ENCODE results near the gene TNFSF15.

TNFSF15 gene

DNA sequence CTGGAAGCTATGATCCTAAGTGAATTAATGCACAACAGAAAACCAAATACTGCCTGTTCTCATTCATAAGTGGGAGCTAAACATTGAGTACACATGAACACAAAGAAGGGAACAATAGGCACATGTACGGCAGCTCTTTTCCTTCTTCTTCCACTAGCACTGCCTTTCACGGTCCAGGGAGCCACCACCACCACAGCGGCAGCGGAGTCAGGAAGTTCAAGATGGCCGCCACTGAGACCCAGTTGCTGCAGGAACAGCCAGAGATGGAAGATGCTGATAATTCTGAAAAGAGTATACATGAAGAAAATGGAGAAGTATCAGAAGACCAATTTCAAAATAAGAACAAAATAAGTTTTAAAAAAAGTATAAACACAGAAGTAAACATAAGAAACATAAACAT, 39.5 kb upstream of the TNFSF15 start (continued):
- TF ChIP-seq, protein P1, sequence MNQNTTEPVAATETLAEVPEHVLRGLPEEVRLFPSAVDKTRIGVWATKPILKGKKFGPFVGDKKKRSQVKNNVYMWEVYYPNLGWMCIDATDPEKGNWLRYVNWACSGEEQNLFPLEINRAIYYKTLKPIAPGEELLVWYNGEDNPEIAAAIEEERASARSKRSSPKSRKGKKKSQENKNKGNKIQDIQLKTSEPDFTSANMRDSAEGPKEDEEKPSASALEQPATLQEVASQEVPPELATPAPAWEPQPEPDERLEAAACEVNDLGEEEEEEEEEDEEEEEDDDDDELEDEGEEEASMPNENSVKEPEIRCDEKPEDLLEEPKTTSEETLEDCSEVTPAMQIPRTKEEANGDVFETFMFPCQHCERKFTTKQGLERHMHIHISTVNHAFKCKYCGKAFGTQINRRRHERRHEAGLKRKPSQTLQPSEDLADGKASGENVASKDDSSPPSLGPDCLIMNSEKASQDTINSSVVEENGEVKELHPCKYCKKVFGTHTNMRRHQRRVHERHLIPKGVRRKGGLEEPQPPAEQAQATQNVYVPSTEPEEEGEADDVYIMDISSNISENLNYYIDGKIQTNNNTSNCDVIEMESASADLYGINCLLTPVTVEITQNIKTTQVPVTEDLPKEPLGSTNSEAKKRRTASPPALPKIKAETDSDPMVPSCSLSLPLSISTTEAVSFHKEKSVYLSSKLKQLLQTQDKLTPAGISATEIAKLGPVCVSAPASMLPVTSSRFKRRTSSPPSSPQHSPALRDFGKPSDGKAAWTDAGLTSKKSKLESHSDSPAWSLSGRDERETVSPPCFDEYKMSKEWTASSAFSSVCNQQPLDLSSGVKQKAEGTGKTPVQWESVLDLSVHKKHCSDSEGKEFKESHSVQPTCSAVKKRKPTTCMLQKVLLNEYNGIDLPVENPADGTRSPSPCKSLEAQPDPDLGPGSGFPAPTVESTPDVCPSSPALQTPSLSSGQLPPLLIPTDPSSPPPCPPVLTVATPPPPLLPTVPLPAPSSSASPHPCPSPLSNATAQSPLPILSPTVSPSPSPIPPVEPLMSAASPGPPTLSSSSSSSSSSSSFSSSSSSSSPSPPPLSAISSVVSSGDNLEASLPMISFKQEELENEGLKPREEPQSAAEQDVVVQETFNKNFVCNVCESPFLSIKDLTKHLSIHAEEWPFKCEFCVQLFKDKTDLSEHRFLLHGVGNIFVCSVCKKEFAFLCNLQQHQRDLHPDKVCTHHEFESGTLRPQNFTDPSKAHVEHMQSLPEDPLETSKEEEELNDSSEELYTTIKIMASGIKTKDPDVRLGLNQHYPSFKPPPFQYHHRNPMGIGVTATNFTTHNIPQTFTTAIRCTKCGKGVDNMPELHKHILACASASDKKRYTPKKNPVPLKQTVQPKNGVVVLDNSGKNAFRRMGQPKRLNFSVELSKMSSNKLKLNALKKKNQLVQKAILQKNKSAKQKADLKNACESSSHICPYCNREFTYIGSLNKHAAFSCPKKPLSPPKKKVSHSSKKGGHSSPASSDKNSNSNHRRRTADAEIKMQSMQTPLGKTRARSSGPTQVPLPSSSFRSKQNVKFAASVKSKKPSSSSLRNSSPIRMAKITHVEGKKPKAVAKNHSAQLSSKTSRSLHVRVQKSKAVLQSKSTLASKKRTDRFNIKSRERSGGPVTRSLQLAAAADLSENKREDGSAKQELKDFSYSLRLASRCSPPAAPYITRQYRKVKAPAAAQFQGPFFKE (tag by site-specific recombination; IDR thresholded peaks at IDR 0.05; ENCODE audit: borderline replicate concordance): no peak
- TF ChIP-seq, protein P2, sequence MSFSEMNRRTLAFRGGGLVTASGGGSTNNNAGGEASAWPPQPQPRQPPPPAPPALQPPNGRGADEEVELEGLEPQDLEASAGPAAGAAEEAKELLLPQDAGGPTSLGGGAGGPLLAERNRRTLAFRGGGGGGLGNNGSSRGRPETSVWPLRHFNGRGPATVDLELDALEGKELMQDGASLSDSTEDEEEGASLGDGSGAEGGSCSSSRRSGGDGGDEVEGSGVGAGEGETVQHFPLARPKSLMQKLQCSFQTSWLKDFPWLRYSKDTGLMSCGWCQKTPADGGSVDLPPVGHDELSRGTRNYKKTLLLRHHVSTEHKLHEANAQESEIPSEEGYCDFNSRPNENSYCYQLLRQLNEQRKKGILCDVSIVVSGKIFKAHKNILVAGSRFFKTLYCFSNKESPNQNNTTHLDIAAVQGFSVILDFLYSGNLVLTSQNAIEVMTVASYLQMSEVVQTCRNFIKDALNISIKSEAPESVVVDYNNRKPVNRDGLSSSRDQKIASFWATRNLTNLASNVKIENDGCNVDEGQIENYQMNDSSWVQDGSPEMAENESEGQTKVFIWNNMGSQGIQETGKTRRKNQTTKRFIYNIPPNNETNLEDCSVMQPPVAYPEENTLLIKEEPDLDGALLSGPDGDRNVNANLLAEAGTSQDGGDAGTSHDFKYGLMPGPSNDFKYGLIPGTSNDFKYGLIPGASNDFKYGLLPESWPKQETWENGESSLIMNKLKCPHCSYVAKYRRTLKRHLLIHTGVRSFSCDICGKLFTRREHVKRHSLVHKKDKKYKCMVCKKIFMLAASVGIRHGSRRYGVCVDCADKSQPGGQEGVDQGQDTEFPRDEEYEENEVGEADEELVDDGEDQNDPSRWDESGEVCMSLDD (tag by site-specific recombination; IDR thresholded peaks at IDR 0.05): no peak
- TF ChIP-seq, protein P3, sequence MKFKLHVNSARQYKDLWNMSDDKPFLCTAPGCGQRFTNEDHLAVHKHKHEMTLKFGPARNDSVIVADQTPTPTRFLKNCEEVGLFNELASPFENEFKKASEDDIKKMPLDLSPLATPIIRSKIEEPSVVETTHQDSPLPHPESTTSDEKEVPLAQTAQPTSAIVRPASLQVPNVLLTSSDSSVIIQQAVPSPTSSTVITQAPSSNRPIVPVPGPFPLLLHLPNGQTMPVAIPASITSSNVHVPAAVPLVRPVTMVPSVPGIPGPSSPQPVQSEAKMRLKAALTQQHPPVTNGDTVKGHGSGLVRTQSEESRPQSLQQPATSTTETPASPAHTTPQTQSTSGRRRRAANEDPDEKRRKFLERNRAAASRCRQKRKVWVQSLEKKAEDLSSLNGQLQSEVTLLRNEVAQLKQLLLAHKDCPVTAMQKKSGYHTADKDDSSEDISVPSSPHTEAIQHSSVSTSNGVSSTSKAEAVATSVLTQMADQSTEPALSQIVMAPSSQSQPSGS (tag by site-specific recombination; IDR thresholded peaks at IDR 0.05; ENCODE audit: low read depth): no peak
- TF ChIP-seq, protein P4, sequence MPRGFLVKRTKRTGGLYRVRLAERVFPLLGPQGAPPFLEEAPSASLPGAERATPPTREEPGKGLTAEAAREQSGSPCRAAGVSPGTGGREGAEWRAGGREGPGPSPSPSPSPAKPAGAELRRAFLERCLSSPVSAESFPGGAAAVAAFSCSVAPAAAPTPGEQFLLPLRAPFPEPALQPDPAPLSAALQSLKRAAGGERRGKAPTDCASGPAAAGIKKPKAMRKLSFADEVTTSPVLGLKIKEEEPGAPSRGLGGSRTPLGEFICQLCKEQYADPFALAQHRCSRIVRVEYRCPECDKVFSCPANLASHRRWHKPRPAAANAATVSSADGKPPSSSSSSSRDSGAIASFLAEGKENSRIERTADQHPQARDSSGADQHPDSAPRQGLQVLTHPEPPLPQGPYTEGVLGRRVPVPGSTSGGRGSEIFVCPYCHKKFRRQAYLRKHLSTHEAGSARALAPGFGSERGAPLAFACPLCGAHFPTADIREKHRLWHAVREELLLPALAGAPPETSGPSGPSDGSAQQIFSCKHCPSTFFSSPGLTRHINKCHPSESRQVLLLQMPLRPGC (tag by site-specific recombination; IDR thresholded peaks at IDR 0.05): no peak

DNA sequence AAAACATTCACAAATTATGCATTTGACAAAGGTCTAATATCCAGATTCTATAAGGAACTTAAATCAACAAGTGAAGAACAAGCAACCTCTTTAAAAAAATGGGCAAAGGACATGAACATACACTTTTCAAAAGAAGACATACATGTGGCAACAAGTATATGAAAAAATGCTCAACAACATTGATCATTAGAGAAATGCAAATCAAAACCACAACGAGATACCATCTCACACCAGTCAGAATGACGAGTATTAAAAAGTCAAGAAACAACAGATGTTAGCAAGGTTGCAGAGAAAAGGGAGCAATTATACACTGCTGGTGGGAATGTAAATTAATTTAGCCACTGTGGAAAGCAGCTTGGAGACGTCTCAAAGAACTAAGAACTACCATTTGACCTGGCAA, 38.9 kb upstream of the TNFSF15 start:
- POLR2A ChIA-PET: no interaction called here
- Histone ChIP-seq H3K4me3 (ENCODE audit: low read depth, low read length) (no peak overlapping the region), H3K4me1 (ENCODE audit: control insufficient read depth, insufficient read depth, low read length) (no peaks in the 10 kb centered on the region), H3K9me3 (ENCODE audit: control insufficient read depth, insufficient read depth, low read depth, low read length) (no peaks in the 10 kb centered on the region), H3K27ac (ENCODE audit: extremely low read depth, low read depth, low read length) (no peak overlapping the region), H3K36me3 (ENCODE audit: control insufficient read depth in 2 of 2, insufficient read depth in 1 of 2, low read length in 2 of 2) (no peaks in the 10 kb centered on the region)
- CTCF ChIA-PET: interaction anchor here (0.7 to 1.4 kb wide), 2 partner anchors 90 to 170 kb away, joined by 3 to 4 read pairs; no protein-coding TSS in a partner anchor
- 0 out of 2 replicates have a peak, but pooled peaks have one; percentile 18 for TF ChIP-seq SCRT2 (tag by site-specific recombination; IDR thresholded peaks at IDR 0.05)
- TF ChIP-seq SP7 (tag by site-specific recombination; IDR thresholded peaks at IDR 0.05): no peak
- TF ChIP-seq MEIS1 (CRISPR knock-in tag; IDR thresholded peaks at IDR 0.05; ENCODE audit: borderline replicate concordance): no peak
- TF ChIP-seq ZNF211 (tag by site-specific recombination; IDR thresholded peaks at IDR 0.05; ENCODE audit: low read depth): no peak
- no peak for TF ChIP-seq OSR2 (tag by site-specific recombination; IDR thresholded peaks at IDR 0.05)
- TF ChIP-seq, protein P1 (tag by site-specific recombination; IDR thresholded peaks at IDR 0.05; ENCODE audit: borderline replicate concordance): no peak
- no peak for TF ChIP-seq ZFP69B (tag by site-specific recombination; IDR thresholded peaks at IDR 0.05)
